Thymus (tissue), 11 donors: Measurements from ENCODE around the gene OPHN1. TPM values are rescaled to one million over a fixed set of nuclear protein-coding genes. Genes with fewer than 3 reads are reported as not detected.
A peak's percentile ranks its signal among the peaks of the same experiment; 100 is the strongest.

Source experiments
- DNase-seq, 9 donors: peaks; one replicate each; pipeline ENCODE4 v3.0.0-alpha.2; 2013; ENCODE audit warnings: low spot score in 9 of 9, low read depth in 6 of 9, missing footprints in 1 of 9
- H3K27ac ChIP-seq, 2 donors: one replicate each; pipeline ENCODE4 v1.5.1; 2013; ENCODE audit warnings: control low read depth in 1 of 2, low read depth in 1 of 2, low read length in 1 of 2, mild to moderate bottlenecking in 1 of 2, moderate library complexity in 1 of 2
- H3K27me3 ChIP-seq, 2 donors: one replicate each; pipeline ENCODE4 v1.5.1; 2013; ENCODE audit warnings: low read length in 1 of 2; ENCODE audit not compliant: control insufficient read depth in 2 of 2, insufficient read depth in 1 of 2
- H3K36me3 ChIP-seq, 2 donors: one replicate each; pipeline ENCODE4 v1.5.1; 2013; ENCODE audit warnings: low read length in 1 of 2, mild to moderate bottlenecking in 1 of 2, moderate library complexity in 1 of 2; ENCODE audit not compliant: control insufficient read depth in 2 of 2, insufficient read depth in 2 of 2
- H3K4me1 ChIP-seq, 2 donors: one replicate each; pipeline ENCODE4 v1.5.1; 2013; ENCODE audit warnings: low read length in 2 of 2; ENCODE audit not compliant: control insufficient read depth in 2 of 2, insufficient read depth in 2 of 2
- H3K4me3 ChIP-seq, 2 donors: one replicate each; pipeline ENCODE4 v1.5.1; 2013; ENCODE audit warnings: low read length in 2 of 2, control low read depth in 1 of 2, mild to moderate bottlenecking in 1 of 2
- H3K9me3 ChIP-seq, 2 donors: one replicate each; pipeline ENCODE4 v1.5.1; 2013; ENCODE audit warnings: low read length in 1 of 2, mild to moderate bottlenecking in 1 of 2; ENCODE audit not compliant: control insufficient read depth in 2 of 2, insufficient read depth in 1 of 2
- WGBS: extraction: QIAGEN DNeasy Blood & Tissue Kit; methylation state at CpG from one replicate; pipeline ENCODE4 v1.1.7; 2013; 5-methylcytosine and 5-hydroxymethylcytosine counted together
- polyA plus RNA-seq: library from polyadenylated mRNA; stranded (reverse); fragments of 200-250 nt; gene quantifications from one replicate; pipeline ENCODE4 v1.2.3, GENCODE V29; 2013
- total RNA-seq: library from RNA; stranded (reverse); fragments of 120-200 nt; gene quantifications from one replicate; pipeline ENCODE4 v1.2.4, GENCODE V29; 2013
- donor health status: healthy.

Gene OPHN1
- total and polyA plus RNA-seq, 2 donors: 0.64 to 1.2 TPM

DNA sequence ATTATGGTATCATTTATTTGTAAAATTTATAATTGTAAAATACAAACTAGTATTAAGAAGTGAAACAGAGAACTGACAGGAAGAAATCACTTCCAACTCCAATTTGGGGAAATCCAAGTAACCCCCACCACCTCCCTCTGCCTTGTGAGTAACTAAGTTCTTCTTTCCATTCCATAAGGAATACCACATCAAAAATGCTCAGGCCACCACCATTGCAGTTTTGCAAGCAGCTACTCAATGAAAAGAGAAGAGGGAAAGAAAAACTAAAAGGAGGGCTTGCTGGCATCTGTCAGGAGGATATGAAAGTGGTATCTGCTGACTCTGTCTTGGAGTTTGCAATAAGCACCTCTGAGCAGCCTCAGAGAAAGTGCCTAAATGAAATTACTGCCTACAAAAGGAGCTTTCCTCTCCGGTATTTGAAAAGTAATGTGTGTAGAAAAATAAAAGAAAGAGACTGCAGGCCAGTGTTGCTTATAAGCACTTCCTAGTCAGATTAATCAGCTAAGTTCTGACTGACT, 228.7 kb downstream of the OPHN1 start:
- H3K9me3 ChIP-seq: no peaks in the 10 kb centered on the region
- no peaks in the 10 kb centered on the region for H3K27me3 ChIP-seq
- H3K27ac ChIP-seq: no peak overlapping the region
- no peak for DNase-seq
- no peak overlapping the region for H3K4me3 ChIP-seq
- H3K4me1 ChIP-seq: no peaks in the 10 kb centered on the region
- WGBS: 97% methylated on average over 1 of the region's 1 CpG
- no peaks in the 10 kb centered on the region for H3K36me3 ChIP-seq

DNA sequence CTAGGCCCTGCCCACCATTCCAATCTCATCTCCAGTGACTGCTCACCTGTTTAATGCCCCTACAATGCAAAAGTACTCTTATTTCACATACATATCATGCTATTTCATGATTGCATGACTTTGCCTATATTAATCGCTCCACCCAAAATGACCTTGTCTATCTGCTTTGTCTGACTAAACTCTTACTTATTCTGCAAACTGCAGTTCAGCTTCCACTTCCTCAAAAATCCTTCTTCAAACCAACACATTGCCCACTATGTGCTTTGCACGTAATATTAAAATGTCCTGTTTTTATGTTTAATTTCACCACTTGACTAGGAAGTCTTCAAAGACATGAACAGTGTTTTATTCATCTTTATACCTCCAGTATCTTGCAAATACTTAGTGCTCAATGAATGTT, 229.6 kb downstream of the OPHN1 start:
- Histone ChIP-seq H3K27me3 (no peaks in the 10 kb centered on the region), H3K36me3 (no peaks in the 10 kb centered on the region), H3K27ac (no peak overlapping the region), H3K9me3 (no peaks in the 10 kb centered on the region), H3K4me1 (no peaks in the 10 kb centered on the region), H3K4me3 (no peak overlapping the region)
- 96% methylated on average over 2 of the region's 2 CpGs for WGBS
- DNase-seq: no peak

DNA sequence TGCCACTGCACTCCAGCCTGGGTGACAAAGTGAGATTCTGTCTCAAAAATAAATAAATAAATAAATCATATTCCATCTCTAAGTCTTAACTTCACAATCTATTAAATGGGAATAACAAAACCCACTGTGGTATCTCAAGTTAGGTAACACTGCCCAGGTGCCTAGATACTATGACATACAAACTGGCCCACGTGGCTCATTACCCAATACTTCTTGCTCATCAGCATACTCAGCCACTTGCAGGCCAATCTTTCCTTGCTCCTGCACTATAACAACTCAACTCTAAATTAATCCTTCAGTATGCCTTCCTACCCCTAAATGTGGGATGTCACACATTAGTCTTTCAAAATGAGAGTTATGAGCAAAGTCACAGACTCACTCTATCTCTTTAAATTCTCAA, 230.1 kb downstream of the OPHN1 start:
- no peaks in the 10 kb centered on the region for H3K4me1 ChIP-seq
- WGBS: 93% methylated on average over 1 of the region's 1 CpG
- H3K36me3 ChIP-seq: no peaks in the 10 kb centered on the region
- H3K9me3 ChIP-seq: no peaks in the 10 kb centered on the region
- DNase-seq: no peak
- no peak overlapping the region for H3K27ac ChIP-seq
- H3K27me3 ChIP-seq: no peaks in the 10 kb centered on the region
- no peak overlapping the region for H3K4me3 ChIP-seq

DNA sequence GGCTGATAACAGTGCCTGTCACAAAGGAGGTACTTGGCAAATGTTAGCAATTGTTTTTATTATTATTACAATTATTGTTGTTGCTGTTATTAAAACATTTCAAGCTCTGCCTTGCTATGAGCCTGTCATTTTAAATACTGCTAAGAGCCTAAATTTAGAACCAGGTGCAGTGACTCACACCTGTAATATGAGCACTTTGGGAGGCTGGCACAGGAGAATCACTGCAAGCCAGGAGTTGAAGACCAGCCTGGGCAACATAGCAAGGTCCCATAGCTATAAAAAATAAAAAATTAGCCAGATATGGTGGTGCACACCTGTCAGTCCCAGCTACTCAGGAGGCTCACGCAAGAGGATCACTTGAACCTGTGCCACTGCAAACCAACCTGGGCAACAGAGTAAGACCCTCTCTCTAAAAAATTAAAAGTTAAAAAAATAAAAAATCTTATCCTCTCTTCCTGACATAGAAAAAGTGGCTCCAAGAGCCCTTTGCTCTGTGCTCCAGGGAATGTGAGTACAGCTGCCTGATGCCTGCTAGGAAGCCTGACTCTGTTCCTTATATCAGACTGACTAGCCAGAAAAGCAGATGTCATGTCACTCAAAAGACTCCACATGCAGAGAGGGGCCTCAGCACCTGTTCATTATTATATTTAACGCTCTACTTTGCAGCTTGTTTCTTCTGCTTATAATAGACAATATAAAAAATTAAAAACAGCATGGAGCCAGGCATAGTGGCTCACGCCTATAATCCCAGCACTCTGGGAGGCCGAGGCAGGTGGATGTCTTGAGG, 234.0 kb downstream of the OPHN1 start:
- Histone ChIP-seq H3K27me3 (no peaks in the 10 kb centered on the region), H3K9me3 (no peaks in the 10 kb centered on the region), H3K4me3 (no peak overlapping the region), H3K36me3 (no peaks in the 10 kb centered on the region), H3K4me1 (no peaks in the 10 kb centered on the region), H3K27ac (no peak overlapping the region)
- no peak for DNase-seq
- WGBS: 97% methylated on average over 4 of the region's 4 CpGs

DNA sequence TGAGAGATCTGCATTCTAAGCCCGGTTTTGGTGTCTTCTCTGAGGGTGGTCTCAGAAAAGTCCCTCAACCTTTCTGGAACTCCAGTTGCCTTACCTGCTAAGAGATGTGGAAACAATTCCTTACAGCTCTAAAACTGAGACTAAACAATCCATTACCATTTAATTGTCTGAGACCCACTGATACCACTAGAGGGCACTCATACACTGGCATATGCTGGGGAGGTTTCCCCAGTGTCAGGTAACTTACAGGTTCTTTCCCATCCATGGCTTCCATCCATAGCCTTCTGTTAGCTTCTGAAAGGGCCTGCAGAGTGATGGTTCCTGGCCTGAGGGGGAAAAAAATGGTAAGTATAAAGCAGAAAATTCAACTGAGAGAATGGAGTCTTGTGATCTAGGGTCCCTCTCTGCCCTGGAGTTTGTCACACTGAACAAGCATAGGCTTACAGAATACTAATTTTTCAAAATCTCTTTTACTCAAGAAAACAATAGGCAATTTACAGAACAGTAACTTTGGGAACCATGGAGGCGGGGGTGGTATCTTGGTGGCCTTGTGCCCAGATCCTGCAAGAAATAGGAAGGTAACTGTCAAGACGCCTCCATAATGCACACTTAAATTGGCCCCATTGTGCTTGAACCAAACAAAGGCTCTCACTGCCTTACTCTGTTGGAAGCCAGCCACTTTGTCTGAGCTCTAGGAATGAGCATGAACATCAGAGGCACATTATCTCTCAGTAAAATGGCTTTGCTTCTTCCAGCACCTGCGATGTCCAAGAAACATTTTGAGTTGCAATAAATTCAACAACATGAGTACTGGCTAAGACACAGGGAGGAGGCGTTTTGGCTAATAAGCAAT, 236.1 kb downstream of the OPHN1 start:
- no peaks in the 10 kb centered on the region for H3K27me3 ChIP-seq
- no peak overlapping the region for H3K27ac ChIP-seq
- H3K36me3 ChIP-seq: no peaks in the 10 kb centered on the region
- 83% methylated on average over 5 of the region's 5 CpGs for WGBS
- DNase-seq: peak in 8 of 9 donors; percentile 8 to 60 (median 20)
- H3K9me3 ChIP-seq: no peaks in the 10 kb centered on the region
- H3K4me3 ChIP-seq: no peak overlapping the region
- H3K4me1 ChIP-seq: no peaks in the 10 kb centered on the region

DNA sequence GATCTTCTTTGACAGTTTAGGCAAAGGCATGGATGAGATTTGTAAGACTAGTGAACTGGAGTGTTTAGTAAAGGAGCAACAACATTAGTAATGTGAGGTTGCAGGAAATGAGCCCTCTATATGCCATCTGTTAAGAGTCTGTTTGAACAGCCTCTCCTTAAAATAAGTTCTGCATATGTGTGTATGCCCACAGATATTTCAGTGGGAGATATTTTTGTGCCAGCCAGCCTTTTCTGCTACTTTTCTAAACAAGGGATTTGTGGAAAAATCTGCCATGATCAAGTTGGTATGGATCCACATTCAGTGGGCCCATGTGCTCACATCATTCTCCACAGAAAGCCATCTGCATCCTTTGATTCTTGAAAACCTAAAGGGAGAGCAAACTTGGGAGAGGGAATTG, 237.7 kb downstream of the OPHN1 start:
- DNase-seq: no peak
- H3K36me3 ChIP-seq: no peaks in the 10 kb centered on the region
- H3K9me3 ChIP-seq: no peaks in the 10 kb centered on the region
- no peak overlapping the region for H3K27ac ChIP-seq
- H3K4me1 ChIP-seq: no peaks in the 10 kb centered on the region
- H3K27me3 ChIP-seq: no peaks in the 10 kb centered on the region
- H3K4me3 ChIP-seq: no peak overlapping the region

DNA sequence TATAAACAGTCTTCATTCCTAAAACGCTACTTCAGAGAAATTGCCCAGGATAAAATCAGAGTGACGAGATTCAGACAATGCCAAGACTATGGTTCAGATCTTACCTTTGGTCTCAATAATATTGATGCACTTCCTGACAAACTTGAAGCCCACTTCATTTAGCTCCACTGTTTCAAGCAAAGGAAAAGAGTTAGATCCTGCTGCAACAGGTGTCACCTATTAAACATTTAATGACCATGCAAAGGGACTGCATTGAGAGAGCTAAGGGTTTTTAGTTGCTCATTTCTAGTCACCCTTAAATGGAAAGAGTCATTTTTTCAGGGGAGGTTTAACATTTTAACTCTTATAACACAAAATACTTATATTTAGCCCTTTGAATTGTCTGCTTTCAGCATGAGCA, 239.5 kb downstream of the OPHN1 start:
- no peaks in the 10 kb centered on the region for H3K27me3 ChIP-seq
- no peak overlapping the region for H3K27ac ChIP-seq
- H3K4me1 ChIP-seq: no peaks in the 10 kb centered on the region
- H3K4me3 ChIP-seq: no peak overlapping the region
- no peak for DNase-seq
- H3K36me3 ChIP-seq: no peaks in the 10 kb centered on the region
- H3K9me3 ChIP-seq: no peaks in the 10 kb centered on the region
- 98% methylated on average over 2 of the region's 2 CpGs for WGBS

DNA sequence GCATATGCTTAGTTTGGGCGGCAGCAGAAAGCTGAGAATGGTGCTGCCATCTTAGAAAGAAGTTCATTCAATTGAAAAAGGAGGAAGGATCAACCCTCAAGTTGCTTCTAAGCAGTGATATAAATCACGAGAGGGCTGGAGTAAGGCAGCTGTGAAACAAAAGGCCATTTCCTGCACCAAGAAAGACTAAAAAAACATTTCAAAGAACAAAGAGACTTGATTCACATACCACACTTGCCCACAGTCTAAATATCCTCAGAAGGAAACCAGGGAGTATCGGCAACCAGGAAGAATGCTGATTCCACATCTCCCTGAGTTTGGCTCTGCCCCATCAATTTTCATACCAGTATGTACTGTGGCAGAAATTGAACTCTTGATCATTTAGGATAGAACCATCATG, 240.1 kb downstream of the OPHN1 start:
- no peaks in the 10 kb centered on the region for H3K36me3 ChIP-seq
- no peaks in the 10 kb centered on the region for H3K9me3 ChIP-seq
- H3K27ac ChIP-seq: no peak overlapping the region
- no peaks in the 10 kb centered on the region for H3K27me3 ChIP-seq
- no peaks in the 10 kb centered on the region for H3K4me1 ChIP-seq
- no peak for DNase-seq
- no peak overlapping the region for H3K4me3 ChIP-seq
- WGBS: 41% methylated on average over 3 of the region's 3 CpGs

DNA sequence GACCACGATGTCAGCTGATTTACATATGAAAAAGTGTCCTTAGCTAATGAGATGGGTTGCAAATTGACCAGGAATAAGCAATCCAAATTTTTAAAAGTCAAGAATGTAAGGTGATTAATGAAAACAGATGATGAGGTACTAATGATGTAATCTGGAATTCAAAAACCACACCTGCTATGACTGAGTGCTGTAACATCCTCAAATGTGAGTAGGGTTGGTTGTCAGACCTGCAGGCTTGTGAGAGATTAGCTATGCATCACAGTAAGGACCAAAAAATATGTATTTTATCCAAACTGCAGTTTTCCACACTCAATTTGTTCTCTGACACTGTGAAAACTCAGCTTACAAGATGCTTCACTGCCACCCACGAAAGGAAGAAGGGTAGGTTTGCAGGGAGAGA, 242.5 kb downstream of the OPHN1 start:
- H3K27me3 ChIP-seq: no peaks in the 10 kb centered on the region
- H3K9me3 ChIP-seq: no peaks in the 10 kb centered on the region
- H3K4me1 ChIP-seq: no peaks in the 10 kb centered on the region
- 86% methylated on average over 2 of the region's 2 CpGs for WGBS
- no peak for DNase-seq
- H3K36me3 ChIP-seq: no peaks in the 10 kb centered on the region
- no peak overlapping the region for H3K4me3 ChIP-seq
- H3K27ac ChIP-seq: no peak overlapping the region
